Sigmoid colon (tissue), 7 donors: Measurements from ENCODE around the gene SLC6A18. TPM values are rescaled to one million over a fixed set of nuclear protein-coding genes. Genes with fewer than 3 reads are reported as not detected.

Experiments used
- DNase-seq: peaks from one replicate; pipeline ENCODE4 v3.0.0-alpha.2; 2019
- H3K27ac ChIP-seq, 4 donors: fragments of 200-600 bp; sonication (generic); one replicate each; pipeline ENCODE4 v1.5.1; 2016 to 2019; ENCODE audit warnings: mild to moderate bottlenecking in 1 of 4
- H3K27me3 ChIP-seq, 3 donors: fragments of 200-600 bp; sonication (generic); one replicate each; pipeline ENCODE4 v1.5.1; 2019; ENCODE audit warnings: mild to moderate bottlenecking in 1 of 3
- H3K36me3 ChIP-seq, 4 donors: fragments of 200-600 bp; sonication (generic); one replicate each; pipeline ENCODE4 v1.5.1; 2016 to 2019
- H3K4me1 ChIP-seq, 4 donors: fragments of 200-600 bp; sonication (generic); one replicate each; pipeline ENCODE4 v1.5.1; 2017 to 2019
- H3K4me3 ChIP-seq, 4 donors: fragments of 200-600 bp; sonication (generic); one replicate each; pipeline ENCODE4 v1.5.1; 2017 to 2019; ENCODE audit warnings: mild to moderate bottlenecking in 2 of 4, moderate library complexity in 1 of 4
- H3K9me3 ChIP-seq, 4 donors: fragments of 200-600 bp in 3 of 4; sonication (generic) in 3 of 4; one replicate each; pipeline versions ENCODE4 v1.5.1 to v1.6.1; 2013 to 2019
- EP300 ChIP-seq, 4 donors: sonication (generic); formaldehyde crosslinking; IDR thresholded peaks; one replicate each; pipeline ENCODE4 v1.6.1; 2017; ENCODE audit warnings: antibody characterized with exemption in 4 of 4
- POLR2A ChIP-seq, 2 donors: fragments of 450-650 bp; IDR thresholded peaks; one replicate each; pipeline ENCODE4 v1.6.1; 2016; ENCODE audit warnings: antibody characterized with exemption in 2 of 2, mild to moderate bottlenecking in 2 of 2, moderate library complexity in 2 of 2
- POLR2AphosphoS5 ChIP-seq, 4 donors: sonication (generic); formaldehyde crosslinking; IDR thresholded peaks; one replicate each; pipeline ENCODE4 v1.6.1; 2017; ENCODE audit warnings: antibody characterized with exemption in 4 of 4
- WGBS, 2 donors: extraction: QIAGEN DNeasy Blood & Tissue Kit; methylation state at CpG; one replicate each; pipeline ENCODE4 v1.1.7; 2013; 5-methylcytosine and 5-hydroxymethylcytosine counted together
- intact Hi-C: fragments of 100-400 bp; cut with DNase I; formaldehyde crosslinking; loops from one replicate; pipeline ENCODE4 v1.15.1; 2023
- polyA plus RNA-seq, 3 donors: library from polyadenylated mRNA; stranded (reverse); fragments of 200-250 nt; gene quantifications; one replicate each; pipeline ENCODE4 v1.2.3, GENCODE V29; 2013
- total RNA-seq, 4 donors: library from RNA; depleted of rRNA; stranded (reverse); fragments of >200 nt; gene quantifications; one replicate each; pipeline ENCODE4 v1.1.0, GENCODE V29; 2016
- TF ChIP-seq, protein P1 (sequence below), 4 experiments: fragments of 450-650 bp in 3 of 4; fragments of 200-600 bp in 1 of 4; IDR thresholded peaks; one replicate each; pipeline ENCODE4 v1.5.1; 2016 to 2019; ENCODE audit warnings: antibody characterized with exemption in 4 of 4, mild to moderate bottlenecking in 3 of 4, moderate library complexity in 2 of 4
- donor health status: healthy with polysubstance abuse.
- donor health status: Bipolar disorder and iron deficiency.
- donor health status: healthy.

The SLC6A18 gene
- total and polyA plus RNA-seq, 7 donors: 0.07 TPM; not detected in 6

DNA sequence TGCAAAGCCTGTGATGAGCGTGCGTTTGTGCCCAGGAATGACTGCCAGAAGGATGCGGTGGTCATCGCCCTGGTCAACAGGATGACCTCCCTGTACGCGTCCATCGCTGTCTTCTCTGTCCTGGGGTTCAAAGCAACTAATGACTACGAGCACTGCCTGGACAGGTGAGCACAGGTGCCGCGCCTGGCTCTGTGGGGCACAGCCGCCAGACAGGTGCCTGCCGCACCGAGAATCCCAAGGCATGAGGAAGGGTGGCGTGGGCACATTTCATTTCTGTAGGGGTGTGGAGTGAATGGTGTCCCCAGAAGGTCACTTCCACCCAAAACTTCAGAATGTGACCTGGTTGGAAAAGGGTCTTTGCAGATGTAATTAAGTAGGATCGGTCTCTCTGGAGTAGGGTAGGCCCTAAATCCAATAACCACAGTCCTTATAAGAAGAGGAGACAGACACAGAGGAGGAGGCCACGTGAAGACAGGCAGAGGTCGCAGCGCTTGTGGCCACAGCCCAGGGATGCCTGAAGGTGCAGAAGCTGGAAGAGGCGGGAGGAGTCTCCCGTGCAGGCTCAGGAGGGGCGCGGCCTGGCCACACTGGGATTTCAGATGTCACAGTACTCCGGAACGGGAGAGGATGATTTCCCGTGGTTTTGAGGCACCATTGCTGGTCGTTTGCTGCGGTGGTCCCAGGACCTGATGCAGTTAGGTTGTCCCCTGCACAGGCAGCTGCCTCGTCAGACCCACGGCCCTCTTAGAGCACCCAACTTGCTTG lies 15.5 kb downstream of the SLC6A18 start:
- Histone ChIP-seq H3K27me3 (peaks cover 4 to 37% (median 11%) of the 10 kb centered on the region in 3 donors), H3K4me3 (no peak overlapping the region), H3K36me3 (no peaks in the 10 kb centered on the region), H3K4me1 (no peaks in the 10 kb centered on the region), H3K9me3 (peaks cover 0 to 6% (median 0%) of the 10 kb centered on the region in 4 donors), H3K27ac (no peak overlapping the region)
- no peak for DNase-seq
- intact Hi-C loops: no loop called here
- TF ChIP-seq EP300 (IDR thresholded peaks at IDR 0.05) (no peak), POLR2AphosphoS5 (IDR thresholded peaks at IDR 0.05) (no peak), POLR2A (IDR thresholded peaks at IDR 0.05) (no peak)
- TF ChIP-seq, protein P1, sequence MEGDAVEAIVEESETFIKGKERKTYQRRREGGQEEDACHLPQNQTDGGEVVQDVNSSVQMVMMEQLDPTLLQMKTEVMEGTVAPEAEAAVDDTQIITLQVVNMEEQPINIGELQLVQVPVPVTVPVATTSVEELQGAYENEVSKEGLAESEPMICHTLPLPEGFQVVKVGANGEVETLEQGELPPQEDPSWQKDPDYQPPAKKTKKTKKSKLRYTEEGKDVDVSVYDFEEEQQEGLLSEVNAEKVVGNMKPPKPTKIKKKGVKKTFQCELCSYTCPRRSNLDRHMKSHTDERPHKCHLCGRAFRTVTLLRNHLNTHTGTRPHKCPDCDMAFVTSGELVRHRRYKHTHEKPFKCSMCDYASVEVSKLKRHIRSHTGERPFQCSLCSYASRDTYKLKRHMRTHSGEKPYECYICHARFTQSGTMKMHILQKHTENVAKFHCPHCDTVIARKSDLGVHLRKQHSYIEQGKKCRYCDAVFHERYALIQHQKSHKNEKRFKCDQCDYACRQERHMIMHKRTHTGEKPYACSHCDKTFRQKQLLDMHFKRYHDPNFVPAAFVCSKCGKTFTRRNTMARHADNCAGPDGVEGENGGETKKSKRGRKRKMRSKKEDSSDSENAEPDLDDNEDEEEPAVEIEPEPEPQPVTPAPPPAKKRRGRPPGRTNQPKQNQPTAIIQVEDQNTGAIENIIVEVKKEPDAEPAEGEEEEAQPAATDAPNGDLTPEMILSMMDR (IDR thresholded peaks at IDR 0.05): no peak
- 68 to 86% methylated on average over 29 of the region's 29 CpGs for WGBS, 2 donors

DNA sequence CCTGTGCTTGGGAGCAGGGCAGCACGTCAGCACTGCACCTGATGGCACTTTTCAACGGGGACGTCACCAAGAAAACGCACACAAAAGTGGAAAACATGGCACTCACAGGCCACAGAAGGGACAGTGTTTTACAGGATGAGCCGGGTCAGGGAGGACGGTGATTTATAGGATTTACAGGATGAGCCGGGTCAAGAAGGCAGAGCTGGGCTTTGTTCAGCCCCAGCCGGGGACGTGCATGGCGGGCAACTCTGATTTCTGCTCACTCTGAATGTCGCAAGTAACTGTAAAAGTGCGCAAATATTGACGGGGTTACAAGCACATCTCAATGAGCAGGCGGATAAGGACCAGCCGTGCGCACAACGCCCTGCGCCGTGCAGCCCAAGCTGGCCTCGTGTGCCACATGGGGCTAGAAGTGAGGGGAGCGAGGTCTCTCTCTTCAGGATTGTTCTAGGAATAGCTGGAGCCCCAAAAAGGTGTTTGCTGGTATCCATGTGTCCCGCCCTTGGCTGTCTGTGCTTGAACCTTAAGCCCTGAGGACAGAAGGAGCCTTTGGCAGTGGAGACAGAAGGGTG lies 16.4 kb downstream of the SLC6A18 start:
- H3K9me3 ChIP-seq: peaks cover 0 to 2% (median 0%) of the 10 kb centered on the region in 4 donors
- TF ChIP-seq EP300 (IDR thresholded peaks at IDR 0.05): no peak
- no peak for TF ChIP-seq POLR2AphosphoS5 (IDR thresholded peaks at IDR 0.05)
- TF ChIP-seq, protein P1 (IDR thresholded peaks at IDR 0.05): no peak
- no peak for TF ChIP-seq POLR2A (IDR thresholded peaks at IDR 0.05)
- 83 to 90% methylated on average over 22 of the region's 22 CpGs for WGBS, 2 donors
- H3K4me1 ChIP-seq: no peaks in the 10 kb centered on the region
- DNase-seq: no peak
- peaks cover 10 to 46% (median 20%) of the 10 kb centered on the region in 3 donors for H3K27me3 ChIP-seq
- intact Hi-C loops: no loop called here
- no peaks in the 10 kb centered on the region for H3K36me3 ChIP-seq
- H3K4me3 ChIP-seq: no peak overlapping the region
- no peak overlapping the region for H3K27ac ChIP-seq

DNA sequence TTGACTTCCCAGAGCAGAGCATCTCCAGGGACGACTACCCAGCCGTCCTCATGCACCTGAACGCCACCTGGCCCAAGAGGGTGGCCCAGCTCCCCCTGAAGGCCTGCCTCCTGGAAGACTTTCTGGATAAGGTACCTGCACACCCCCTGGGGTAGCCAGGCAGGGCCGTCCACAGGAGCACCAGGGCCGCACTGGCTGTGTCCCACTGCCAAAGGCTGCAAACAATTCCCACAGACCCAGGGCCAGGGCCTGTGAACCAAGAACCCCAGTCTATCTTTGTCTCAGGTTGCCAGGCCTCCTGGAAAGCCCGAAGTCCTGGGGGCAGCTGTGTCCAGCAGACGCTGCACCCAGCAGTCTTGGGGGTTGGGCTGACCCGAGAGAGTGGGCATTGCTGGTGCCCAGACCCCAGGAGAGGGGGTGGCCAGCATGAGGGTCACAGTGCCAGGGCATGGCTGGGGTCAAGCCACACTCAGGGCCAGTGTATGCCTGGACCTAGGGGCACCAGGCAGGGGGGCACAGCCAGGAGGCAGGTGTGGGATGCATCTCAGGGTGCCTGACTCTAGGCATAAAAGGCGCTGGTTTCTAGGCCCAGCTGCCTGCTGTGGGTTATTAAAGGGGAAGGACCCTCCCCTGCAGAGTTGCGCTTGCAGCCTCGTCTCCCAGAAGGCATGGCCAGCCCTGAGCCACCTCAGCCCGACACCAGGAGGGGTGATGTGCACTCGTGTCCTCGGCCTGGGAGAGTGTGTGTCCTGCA lies 17.7 kb downstream of the SLC6A18 start:
- intact Hi-C loops: no loop called here
- Histone ChIP-seq H3K27ac (no peak overlapping the region), H3K36me3 (no peaks in the 10 kb centered on the region), H3K4me3 (no peak overlapping the region), H3K9me3 (no peaks in the 10 kb centered on the region), H3K4me1 (no peaks in the 10 kb centered on the region), H3K27me3 (peaks cover 16 to 59% (median 29%) of the 10 kb centered on the region in 3 donors)
- TF ChIP-seq EP300 (IDR thresholded peaks at IDR 0.05) (no peak), POLR2AphosphoS5 (IDR thresholded peaks at IDR 0.05) (no peak), POLR2A (IDR thresholded peaks at IDR 0.05) (no peak)
- TF ChIP-seq, protein P1 (IDR thresholded peaks at IDR 0.05): no peak
- no peak for DNase-seq
- whole genome bisulfite sequencing, 2 donors: 83 to 89% methylated on average over 14 of the region's 14 CpGs

DNA sequence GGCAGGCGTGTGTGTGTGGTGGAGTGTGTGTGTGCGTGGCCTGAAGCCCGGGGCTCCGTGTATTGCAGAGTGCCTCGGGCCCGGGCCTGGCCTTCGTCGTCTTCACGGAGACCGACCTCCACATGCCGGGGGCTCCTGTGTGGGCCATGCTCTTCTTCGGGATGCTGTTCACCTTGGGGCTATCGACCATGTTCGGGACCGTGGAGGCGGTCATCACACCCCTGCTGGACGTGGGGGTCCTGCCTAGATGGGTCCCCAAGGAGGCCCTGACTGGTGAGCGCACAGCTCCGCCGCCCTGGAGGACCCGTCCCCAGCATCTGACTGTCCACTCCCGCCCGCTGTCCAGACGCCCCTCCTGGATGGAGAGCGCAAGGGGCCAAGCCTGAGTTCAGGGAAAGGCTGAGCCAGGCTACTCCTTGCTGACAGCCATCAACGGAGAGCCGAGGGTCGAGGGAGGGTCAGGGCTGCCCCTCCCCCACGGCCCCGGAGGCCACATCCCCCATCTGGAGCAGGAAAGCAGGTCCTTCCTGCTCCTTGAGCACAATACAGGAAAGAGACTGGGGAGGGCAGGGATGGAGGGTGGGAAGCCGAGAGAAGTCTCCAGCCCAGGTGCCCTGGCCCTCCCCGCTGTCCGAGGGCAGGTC lies 18.4 kb downstream of the SLC6A18 start:
- Histone ChIP-seq H3K27me3 (peaks cover 16 to 66% (median 32%) of the 10 kb centered on the region in 3 donors), H3K4me1 (no peaks in the 10 kb centered on the region), H3K36me3 (no peaks in the 10 kb centered on the region), H3K4me3 (no peak overlapping the region), H3K27ac (no peak overlapping the region), H3K9me3 (no peaks in the 10 kb centered on the region)
- TF ChIP-seq EP300 (IDR thresholded peaks at IDR 0.05): no peak
- TF ChIP-seq POLR2A (IDR thresholded peaks at IDR 0.05): no peak
- no peak for TF ChIP-seq POLR2AphosphoS5 (IDR thresholded peaks at IDR 0.05)
- TF ChIP-seq, protein P1 (IDR thresholded peaks at IDR 0.05): no peak
- intact Hi-C loops: no loop called here
- 57 to 73% methylated on average over 33 of the region's 33 CpGs for WGBS, 2 donors
- DNase-seq: no peak
